Thoracic aorta (tissue), 2 donors: ENCODE results near the gene PPARG. TPM values are rescaled to one million over a fixed set of nuclear protein-coding genes. Genes with fewer than 3 reads are reported as not detected.

Experiments used
- ATAC-seq: fragments of 150-250 bp; one replicate; pipeline ENCODE4 v1.8.0; 2017; ENCODE audit warnings: low read depth; ENCODE audit not compliant: insufficient number of reproducible peaks, low FRiP score
- DNase-seq: peaks from one replicate; pipeline ENCODE4 v3.0.0-alpha.2; 2020; ENCODE audit warnings: low spot score
- H3K27ac ChIP-seq, 2 donors: fragments of 200-600 bp; sonication (generic); 1 replicate in 1 of 2; 2 replicates in 1 of 2; pipeline ENCODE4 v1.5.1; 2016; ENCODE audit warnings: mild to moderate bottlenecking in 2 of 2, moderate library complexity in 2 of 2
- H3K27me3 ChIP-seq: fragments of 200-600 bp; sonication (generic); replicated peaks from 2 replicates; pipeline ENCODE4 v1.6.0; 2016; ENCODE audit warnings: mild to moderate bottlenecking; ENCODE audit not compliant: insufficient read depth
- H3K36me3 ChIP-seq: fragments of 200-600 bp; sonication (generic); one replicate; pipeline ENCODE4 v1.5.1; 2016
- H3K4me1 ChIP-seq, 2 donors: fragments of 200-600 bp; sonication (generic); 1 replicate in 1 of 2; 2 replicates in 1 of 2; pipeline versions ENCODE4 v1.5.1 to v1.6.0; 2016; ENCODE audit warnings: low read depth in 2 of 2, mild to moderate bottlenecking in 1 of 2; ENCODE audit not compliant: control insufficient read depth in 1 of 2
- H3K4me3 ChIP-seq: fragments of 200-600 bp; sonication (generic); 2 replicates; pipeline ENCODE4 v1.5.1; 2016; ENCODE audit warnings: mild to moderate bottlenecking
- H3K9me3 ChIP-seq: fragments of 200-600 bp; sonication (generic); 2 replicates; pipeline ENCODE4 v1.5.1; 2016
- total RNA-seq, 2 donors: library from RNA; depleted of rRNA; stranded (reverse); fragments of >200 nt; gene quantifications; one replicate each; pipeline versions ENCODE4 v1.1.0 to v1.2.3, GENCODE V29; 2016
- TF ChIP-seq, protein P1 (sequence below): fragments of 200-600 bp; sonication (generic); IDR thresholded peaks from one replicate; pipeline ENCODE4 v1.5.1; 2019; ENCODE audit warnings: antibody characterized with exemption

The PPARG gene
- total RNA-seq, 2 donors from 2014 or later, result 8.5 to 13.1 TPM

DNA sequence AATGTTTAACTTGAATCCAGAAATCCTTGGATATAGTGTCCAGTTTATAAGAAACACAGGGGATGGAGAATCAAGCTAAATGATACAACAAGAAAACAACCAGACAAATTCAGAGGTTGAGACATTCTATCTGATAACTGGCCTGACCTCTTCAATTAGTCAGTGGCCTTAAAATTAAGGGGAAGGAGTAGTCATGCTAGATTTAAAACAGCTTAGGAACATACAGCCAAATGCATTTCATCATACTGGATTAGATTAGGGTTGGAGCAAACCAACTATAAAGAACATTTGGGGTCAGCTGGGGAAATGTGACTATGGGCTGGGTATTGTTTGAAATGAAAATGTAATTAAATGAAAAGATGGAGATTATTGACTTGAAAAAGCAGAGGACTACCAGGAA is 53.3 kb downstream of the PPARG start:
- Histone ChIP-seq H3K36me3 (no peaks in the 10 kb centered on the region), H3K9me3 (no peaks in the 10 kb centered on the region), H3K27me3 (no peaks in the 10 kb centered on the region), H3K4me1 (no peaks in the 10 kb centered on the region), H3K4me3 (no peak overlapping the region), H3K27ac (no peak overlapping the region)
- ATAC-seq, result no peak
- TF ChIP-seq, protein P1, sequence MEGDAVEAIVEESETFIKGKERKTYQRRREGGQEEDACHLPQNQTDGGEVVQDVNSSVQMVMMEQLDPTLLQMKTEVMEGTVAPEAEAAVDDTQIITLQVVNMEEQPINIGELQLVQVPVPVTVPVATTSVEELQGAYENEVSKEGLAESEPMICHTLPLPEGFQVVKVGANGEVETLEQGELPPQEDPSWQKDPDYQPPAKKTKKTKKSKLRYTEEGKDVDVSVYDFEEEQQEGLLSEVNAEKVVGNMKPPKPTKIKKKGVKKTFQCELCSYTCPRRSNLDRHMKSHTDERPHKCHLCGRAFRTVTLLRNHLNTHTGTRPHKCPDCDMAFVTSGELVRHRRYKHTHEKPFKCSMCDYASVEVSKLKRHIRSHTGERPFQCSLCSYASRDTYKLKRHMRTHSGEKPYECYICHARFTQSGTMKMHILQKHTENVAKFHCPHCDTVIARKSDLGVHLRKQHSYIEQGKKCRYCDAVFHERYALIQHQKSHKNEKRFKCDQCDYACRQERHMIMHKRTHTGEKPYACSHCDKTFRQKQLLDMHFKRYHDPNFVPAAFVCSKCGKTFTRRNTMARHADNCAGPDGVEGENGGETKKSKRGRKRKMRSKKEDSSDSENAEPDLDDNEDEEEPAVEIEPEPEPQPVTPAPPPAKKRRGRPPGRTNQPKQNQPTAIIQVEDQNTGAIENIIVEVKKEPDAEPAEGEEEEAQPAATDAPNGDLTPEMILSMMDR, result no peak
- DNase-seq, result no peak

DNA sequence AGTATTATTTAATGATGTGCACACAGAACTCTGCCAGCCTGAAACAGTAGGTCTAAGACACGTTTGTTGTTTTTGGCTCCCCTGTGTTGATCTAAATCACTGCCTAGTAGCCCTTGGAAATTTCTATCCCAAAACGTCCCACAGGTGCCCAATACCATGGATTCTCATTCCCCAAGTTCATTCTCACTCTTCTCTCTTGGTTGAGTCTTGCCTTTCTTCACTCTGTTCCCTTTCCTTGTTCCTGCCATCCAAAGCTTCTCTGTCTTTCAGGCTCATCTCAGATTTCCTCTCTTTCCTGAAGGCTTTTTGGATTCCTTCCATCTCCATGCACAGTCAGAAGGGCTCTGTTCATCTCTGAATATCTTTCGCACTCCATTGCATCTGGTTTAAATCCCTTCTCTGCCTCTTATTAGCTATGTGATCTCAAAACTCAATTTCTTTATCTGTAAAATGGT is 54.2 kb downstream of the PPARG start:
- TF ChIP-seq, protein P1, result no peak
- no peak for DNase-seq
- H3K36me3 ChIP-seq, result no peaks in the 10 kb centered on the region
- no peak overlapping the region for H3K4me3 ChIP-seq
- no peaks in the 10 kb centered on the region for H3K9me3 ChIP-seq
- H3K27me3 ChIP-seq, result no peaks in the 10 kb centered on the region
- H3K27ac ChIP-seq, result no peak overlapping the region
- ATAC-seq, result no peak
- no peaks in the 10 kb centered on the region for H3K4me1 ChIP-seq

DNA sequence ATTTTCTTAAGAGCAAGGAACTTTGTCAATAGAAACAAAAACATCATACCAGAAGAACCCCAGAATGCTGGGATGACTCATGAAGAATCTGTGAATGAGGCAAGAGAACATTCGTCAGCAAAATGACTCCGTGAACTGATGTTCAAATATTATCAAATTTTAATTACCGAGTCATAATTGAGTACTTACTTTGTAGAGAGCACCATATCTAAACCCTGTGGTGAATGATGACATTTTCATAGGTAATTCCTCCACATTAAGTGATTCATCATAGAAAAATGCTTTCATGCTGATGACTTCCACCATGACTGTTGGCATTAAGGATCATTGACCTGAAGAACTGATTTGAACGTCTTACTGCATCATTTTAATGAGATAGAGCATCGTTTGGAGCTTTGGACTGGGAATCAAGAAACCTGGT is 56.3 kb downstream of the PPARG start:
- H3K9me3 ChIP-seq, result no peaks in the 10 kb centered on the region
- no peak for ATAC-seq
- H3K27ac ChIP-seq, result no peak overlapping the region
- no peak for DNase-seq
- TF ChIP-seq, protein P1, result no peak
- H3K4me1 ChIP-seq, result no peaks in the 10 kb centered on the region
- no peaks in the 10 kb centered on the region for H3K27me3 ChIP-seq
- no peak overlapping the region for H3K4me3 ChIP-seq
- no peaks in the 10 kb centered on the region for H3K36me3 ChIP-seq

DNA sequence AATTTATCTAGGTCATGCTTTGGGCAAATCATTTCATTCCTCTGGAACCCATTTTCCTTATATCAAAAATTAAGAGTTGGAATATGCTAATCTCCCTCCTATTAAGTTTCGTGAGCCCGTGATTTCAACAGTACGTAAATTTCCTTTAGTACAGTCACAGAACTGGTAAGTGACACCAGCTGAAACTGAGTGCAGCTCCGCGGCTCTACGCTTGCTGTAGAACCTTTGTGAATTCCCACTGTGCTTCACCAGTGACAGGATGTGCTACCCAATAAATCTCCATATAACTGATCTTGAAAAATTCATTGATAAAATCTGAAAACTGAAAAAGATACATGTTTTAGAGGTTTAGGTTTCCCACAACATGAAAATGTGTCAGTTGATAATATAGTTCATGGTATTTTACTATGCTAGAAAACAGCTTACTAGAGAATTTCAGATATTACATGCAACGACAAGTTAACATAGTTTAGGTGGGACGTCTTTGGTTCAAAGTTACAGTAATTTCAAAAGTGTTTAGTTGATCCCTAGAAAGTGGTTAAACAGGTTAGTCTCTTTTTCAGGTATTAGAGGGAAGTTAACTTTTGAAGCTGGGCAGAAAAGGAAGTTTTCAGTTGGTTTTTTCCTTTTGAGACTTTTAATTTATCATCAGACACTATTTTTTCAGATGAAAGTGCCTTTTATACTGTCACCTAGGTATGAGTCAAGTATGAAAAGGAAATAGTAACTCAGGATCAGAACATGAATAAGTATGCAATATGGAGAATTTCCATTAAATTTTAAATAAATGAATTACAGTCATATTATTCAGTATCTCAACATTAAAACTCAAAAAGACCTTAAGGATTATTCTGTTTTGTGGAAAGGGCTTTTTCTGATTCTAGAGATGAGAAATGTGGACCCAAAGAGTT is 57.0 kb downstream of the PPARG start:
- Histone ChIP-seq H3K4me1 (no peaks in the 10 kb centered on the region), H3K36me3 (no peaks in the 10 kb centered on the region), H3K27me3 (no peaks in the 10 kb centered on the region), H3K4me3 (no peak overlapping the region), H3K9me3 (no peaks in the 10 kb centered on the region), H3K27ac (no peak overlapping the region)
- ATAC-seq (no peak), DNase-seq (no peak)
- TF ChIP-seq, protein P1, result no peak

DNA sequence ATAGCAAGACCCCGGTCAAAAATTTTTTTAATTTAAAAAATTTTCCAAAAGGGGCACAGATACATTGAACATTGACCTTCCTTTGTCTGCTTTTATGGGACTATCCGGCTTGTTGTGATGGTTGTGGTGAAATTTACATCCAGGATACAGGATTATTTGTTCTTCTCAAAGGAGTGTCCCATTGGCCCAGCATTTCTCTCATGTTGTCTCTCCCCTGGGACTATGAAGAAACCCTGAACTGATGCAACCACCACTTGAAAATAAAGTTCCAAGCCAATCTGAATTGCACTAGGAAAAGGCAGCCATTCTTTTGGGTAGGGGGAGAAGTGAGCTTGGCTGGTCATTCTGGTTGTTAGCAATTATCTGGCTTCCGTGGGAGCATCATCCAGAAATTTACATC is 58.4 kb downstream of the PPARG start:
- Histone ChIP-seq H3K9me3 (no peaks in the 10 kb centered on the region), H3K27me3 (no peaks in the 10 kb centered on the region), H3K36me3 (no peaks in the 10 kb centered on the region), H3K27ac (no peak overlapping the region), H3K4me3 (no peak overlapping the region), H3K4me1 (no peaks in the 10 kb centered on the region)
- no peak for ATAC-seq
- TF ChIP-seq, protein P1, result no peak
- no peak for DNase-seq
